HG03025 (cell line): ENCODE results near the gene CNTN4.
"Not testable (repeated sequence)": the region's sequence is repeated elsewhere in the genome, so short reads cannot be mapped to it uniquely, and the experiment has no call there.

Experiments used
- ATAC-seq: cut with Tn5 transposase; IDR thresholded peaks from one replicate; pipeline ENCODE4 v1.9.1; 2021; ENCODE audit warnings: mild to moderate bottlenecking, moderate library complexity; ENCODE audit not compliant: unreplicated experiment, low FRiP score

CNTN4 gene

DNA sequence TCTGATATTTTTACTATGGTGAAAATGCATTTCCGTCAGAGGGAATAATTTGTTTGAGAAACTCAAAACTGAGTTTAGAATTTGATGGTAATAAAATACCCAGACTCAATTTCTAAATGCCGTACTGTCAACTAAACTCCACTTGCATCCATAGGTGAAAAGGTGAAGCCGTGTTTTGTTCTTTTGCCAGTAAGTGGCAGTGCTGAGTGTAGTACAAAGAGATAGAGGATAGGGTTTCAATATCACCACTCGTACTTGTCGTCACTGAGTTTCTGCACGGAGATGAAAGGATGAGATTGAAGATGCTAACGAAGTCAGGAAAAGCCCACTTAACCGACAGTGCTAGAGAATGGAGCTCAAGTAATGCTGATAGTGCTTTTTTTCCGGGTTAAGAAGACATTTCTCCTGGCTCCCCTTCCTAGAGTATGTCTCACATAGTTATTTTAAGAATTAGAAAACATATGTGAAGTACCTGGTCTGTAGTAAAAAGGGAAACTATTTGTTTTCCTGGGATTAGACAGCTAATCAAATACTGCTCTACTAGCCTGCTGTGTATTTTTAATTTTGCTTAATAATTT, 666.4 kb downstream of the CNTN4 start:
- peak; percentile 61 for ATAC-seq

DNA sequence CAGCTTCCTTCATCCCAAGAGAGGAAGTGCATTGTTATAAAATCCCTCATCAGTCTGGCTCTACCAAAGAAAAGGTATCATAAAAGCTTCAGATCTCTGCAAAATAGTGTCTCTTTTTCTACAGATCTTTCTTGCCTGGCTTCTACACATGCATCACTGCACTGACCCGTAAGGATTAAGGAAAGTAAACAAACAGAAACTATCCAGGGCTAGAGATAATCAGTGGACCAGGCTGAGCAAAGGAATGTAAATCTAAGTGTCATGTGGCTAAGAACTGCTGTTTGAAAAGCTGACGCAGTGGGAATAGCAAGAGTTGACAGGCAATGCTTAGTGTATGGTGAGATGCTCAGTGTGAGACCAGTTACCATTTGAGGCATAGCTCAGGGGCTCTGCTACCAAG, 671.8 kb downstream of the CNTN4 start:
- no peak for ATAC-seq

DNA sequence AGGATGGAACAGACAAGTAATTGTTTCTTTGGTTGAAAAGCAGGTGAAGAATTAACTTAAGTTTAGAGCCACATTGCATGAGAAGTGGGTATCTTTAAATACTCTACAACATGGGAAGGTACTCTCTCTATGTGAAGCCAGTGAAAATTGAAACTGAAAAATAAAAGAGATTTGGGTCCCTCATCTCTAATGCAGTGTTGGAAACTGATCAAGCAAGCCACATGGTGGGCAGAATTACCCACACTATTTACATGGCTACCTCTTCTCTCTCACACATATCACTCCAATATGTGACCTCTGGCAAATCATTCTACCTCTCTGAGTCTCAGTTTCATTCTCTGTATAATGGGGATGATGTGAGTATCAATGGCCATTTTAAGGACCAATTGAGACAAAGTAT, 672.5 kb downstream of the CNTN4 start:
- ATAC-seq: no peak

DNA sequence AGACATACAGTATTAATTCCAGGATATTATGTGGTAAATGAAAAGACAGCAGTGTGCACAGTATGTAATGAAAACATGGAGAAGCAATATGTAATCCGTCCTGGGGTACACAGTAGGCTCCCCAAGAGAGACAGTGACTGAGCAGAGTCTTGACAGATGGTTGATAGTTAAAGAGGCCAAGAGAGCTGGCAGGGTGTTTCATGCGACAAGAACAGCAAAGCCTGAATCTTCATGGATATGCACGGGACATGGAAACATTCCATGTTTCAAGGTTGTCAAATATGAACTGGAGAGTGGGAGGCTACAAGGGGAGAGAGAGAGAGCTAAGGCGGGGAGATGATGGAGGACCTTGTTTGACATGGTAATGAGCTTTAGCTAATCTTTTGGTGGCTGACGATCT, 673.1 kb downstream of the CNTN4 start:
- no peak for ATAC-seq

DNA sequence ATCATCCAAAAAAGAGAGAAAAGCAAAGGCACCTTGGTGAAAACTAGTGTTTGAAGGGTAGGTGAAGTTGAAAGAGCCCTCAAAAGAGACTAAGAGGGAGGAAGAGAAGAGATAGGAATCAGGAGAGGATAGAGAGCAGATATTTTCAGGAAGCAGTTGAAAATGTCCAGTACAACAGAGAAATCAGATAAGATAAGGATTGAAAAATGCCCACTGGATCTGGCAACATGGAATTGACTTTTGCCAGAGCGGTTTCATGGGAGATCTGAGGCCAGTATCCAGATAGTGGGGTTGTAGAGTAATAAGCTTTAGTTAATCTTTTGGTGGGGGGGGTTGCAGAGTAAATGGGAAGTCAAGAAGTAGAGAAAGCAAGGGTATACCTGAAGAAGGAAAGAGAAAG, 674.1 kb downstream of the CNTN4 start:
- ATAC-seq: no peak

DNA sequence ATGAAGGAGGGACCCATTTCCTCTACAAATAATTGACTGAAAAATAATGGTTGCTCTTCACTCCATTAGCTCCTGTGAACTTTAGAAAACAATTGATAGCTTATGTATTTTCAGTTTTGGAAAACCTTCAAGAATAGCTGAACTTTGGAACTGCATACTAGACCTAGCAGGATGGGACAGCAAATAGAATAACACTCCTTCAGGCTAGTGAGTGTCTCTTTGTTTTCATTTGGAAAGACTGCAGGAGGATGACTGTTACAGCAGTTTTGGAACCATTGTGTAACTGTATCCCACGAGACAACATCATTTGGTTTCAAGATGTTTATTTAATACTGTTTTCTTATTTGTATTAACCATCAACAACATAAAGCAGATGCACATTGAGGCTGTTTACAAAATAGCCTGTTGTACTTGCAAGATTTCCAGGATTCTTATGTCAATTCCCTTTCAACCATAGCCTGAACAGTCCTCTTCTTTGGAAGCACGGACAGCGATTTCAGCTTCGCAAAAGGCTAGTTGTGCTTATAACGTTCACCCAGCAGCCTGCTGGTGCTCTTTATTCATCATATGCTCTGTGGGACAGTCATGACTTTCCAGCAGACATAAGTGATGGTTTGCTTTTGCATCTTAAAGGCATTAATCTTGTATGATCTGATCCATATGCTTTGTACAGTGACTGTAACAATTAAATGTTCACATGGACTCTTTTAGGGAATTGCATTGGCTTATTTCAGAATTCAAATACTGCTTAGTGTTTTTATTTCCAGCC, 676.0 kb downstream of the CNTN4 start:
- ATAC-seq: no peak

DNA sequence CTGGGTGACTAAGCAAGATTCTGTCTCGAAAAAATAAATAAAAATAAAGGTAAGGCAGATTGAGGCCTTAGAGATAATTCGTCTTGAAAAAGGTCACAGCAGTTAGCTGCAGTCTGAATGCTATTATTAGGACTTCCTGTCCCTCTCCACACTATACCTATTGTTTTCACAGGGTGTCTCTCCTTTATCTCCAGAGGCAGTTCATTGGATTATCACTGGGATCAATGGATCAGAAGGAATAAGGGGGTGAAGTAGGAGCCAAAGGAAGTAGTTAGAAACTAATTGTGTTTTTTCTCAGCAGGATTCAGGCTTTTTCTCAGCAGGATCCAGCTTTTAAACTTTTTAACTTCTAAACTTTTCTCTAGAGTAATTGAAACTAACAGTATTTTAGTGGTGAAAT, 684.6 kb downstream of the CNTN4 start:
- no peak for ATAC-seq

DNA sequence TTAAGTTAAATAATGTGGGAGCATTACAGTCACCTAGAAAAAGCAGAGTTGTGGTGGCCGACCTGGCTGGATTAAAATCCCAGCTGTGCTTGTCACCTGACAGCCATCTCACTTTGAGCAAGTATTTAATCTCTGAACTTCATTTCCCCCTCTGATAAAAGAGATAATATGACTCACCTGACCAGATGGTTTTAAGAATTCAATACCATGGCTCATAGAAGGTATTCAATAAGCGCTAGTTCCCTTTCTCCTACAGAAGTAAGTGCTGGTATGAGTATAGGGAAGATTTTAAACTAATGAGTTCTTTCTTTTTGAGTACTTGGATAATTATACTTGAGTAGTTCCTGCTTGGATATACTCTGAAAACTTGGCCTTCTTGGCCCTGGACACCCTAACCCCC, 686.0 kb downstream of the CNTN4 start:
- no peak for ATAC-seq

DNA sequence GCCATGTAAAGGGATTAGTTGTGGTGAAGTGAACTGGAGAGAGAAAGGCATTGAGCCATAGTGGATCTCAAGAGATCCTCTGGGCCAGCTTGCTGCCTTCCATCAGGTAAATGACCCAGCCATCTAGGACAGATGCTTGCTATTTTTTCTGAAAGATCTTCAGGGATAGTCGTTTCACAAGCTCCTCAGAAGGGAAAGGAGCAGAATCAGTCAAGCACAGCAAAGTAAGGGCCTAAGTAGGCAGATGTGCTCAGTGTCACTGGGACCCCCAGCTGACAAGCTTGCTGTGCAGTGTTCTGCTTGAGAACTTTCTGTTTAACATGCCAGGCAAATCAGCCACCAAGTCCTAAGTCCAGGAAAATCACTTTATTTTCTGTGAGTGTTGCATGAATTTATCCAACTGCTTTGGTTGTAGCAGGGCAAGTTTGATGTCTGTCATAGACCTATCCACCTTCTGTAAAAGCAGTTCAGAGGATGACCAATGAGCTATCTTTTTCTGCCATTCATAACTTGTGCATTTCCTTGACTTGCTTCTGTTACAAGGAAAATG, 691.7 kb downstream of the CNTN4 start:
- no peak for ATAC-seq

DNA sequence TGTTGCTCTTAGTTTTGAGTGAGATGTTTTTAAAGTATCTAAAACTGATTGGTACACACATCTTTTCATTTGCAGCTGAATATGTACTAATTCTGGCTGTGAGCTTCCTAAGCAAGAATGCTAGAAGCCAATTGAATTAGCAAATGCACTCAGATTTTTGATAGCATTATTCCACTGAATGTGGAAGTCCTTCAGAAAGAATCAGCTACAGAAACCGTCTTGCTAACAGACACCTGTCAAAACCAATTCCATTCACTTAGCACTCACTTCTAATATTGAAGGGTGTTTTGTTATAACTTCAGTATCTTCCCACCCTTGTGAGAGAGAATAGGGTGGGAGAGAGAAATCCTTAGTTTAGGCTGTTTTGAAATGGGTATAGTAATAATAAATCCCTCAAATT, 693.8 kb downstream of the CNTN4 start:
- ATAC-seq: no peak

DNA sequence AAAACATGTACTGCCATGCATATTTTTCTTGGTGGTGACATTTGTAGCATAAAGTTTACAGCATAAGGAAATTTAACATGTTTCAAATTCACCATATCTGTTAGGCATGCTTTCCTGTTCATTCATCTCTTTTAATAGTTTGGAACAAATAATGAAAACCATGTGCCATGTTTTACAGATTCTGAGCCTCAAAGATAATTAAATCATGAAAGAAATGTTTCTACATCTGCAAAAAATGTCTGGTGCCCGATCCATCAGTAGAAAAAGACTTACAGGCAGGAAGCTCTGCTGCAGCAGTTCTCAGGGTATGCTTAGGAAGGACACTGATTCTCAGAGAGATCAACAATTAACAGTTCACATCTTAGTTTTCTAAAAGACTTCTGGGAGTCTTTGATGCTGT, 695.3 kb downstream of the CNTN4 start:
- ATAC-seq: no peak

DNA sequence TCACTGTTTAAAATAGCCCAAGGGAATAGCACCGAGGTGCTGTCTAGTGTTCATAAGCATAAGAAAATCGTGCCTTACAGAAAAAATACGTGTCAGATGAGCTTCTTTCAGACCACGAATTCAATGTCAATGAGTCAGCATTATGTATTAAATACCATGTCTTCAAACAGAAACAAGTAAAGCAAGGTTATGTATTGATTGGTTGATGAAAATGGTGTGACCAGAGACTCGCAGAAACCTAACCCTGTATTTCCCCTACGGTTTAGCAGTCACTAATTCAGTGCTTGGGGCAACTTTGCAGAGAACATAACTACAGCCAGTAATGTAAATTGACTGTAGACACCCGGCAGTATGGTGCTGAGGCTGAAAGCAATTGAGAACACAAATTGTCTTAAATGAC, 703.8 kb downstream of the CNTN4 start:
- no peak for ATAC-seq

DNA sequence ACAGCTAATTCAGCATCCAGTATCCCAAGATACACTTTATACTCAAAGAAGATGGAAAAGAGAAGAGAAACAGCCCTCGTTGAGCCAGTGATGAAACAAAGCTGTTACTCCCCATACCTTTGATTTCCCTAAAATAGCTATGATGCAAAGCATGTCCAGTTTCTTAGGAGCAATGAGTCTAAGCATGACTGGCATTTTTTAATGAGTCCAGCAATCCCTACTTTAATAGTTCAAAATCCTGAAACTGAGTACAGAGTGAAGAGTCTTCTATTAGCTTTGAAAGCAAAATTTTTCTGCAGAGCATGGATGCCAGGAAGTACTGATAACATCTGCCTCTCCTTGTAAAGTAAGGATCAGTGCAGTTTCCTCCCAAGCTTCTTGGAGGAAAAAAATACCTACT, 708.8 kb downstream of the CNTN4 start:
- ATAC-seq: no peak

DNA sequence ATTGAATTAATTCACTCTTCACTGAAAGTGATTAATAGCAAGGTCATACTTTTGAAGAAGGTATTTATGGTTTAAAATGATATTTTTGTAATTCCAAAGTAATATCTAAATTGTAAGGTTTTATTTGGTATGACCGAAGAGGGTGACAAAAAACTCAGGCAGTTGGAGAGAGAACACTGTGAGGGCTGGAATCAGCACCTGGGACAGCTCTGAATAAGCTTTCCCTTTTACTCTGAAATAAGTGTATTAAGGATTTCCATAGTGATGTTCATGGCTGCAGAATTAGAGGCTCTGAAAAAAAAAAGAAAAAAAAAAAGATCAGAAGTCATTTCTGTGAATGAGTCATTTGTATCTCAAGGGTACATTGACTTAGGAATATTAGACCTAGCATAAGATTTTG, 712.1 kb downstream of the CNTN4 start:
- no peak for ATAC-seq

DNA sequence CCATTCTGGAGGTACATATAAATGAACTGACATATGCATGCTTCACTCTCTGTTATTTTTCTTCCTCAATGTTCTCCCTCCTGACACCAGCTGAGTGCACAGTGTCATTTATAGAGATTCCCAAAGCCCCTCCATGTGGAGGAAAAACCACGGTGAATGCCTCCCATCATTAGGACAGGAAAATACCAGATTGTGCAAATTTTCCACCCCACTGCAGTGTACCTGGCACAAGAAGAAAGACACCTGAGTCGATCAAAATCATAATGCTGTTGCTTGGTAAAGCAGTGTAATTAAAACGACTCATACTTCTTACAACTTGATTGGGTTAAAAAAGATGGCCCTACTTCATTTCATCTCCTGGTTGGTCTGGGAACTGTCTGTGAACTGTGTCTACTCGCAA, 720.9 kb downstream of the CNTN4 start:
- ATAC-seq: no peak

DNA sequence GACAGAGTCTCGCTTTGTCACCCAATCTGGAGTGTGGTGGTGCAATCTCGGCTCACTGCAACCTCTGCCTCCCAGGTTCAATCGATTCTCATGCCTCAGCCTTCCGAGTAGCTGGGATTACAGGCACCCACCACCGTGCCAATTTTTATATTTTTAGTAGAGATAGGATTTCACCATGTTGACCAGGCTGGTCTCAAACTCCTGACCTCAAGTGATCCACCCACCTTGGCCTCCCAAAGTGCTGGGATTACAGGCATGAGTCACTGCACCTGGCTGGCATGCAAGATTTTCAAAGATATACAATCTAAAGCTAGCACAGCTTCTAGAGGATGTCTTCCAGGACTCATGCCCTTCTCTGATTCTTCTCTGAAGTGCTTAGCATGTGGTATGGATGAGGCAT, 722.3 kb downstream of the CNTN4 start:
- ATAC-seq: not testable (repeated sequence)

DNA sequence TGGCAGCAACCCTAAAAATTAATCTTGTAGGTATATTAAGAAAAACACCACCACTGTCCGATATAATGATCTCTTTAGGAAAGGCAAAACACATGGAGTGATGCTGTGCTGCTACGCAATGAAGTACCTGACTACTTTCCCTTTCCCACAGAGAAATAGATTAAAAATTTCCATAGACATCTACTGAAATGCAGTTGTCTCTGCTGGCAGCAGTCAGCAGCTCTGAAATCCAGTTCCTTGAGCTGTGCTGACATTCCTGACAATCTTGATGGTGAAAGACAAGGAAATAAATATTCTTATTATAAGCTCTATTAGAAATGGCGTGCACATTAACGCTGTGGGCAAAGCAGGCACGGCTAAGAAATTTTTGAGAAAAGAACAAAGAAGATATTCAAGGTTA, 723.9 kb downstream of the CNTN4 start:
- ATAC-seq: no peak

DNA sequence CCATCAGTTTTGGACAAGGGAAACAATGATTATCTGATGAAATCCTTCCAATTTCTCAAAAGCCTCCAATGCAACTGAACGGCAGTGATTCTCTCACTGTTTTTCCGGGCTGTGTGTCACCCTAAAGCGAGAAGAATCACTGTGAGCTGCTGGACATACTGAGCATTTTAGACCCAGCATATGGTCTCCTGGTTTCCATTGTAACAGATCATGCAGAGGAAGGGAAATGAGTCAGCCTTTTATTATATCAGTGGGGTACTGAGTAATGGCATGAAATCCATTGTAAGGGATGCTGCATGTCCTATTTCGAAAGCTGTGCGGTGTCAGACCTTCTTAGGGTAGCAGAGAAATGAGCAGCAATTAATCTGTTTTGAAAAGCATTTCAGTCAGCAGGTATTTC, 724.4 kb downstream of the CNTN4 start:
- ATAC-seq: no peak

DNA sequence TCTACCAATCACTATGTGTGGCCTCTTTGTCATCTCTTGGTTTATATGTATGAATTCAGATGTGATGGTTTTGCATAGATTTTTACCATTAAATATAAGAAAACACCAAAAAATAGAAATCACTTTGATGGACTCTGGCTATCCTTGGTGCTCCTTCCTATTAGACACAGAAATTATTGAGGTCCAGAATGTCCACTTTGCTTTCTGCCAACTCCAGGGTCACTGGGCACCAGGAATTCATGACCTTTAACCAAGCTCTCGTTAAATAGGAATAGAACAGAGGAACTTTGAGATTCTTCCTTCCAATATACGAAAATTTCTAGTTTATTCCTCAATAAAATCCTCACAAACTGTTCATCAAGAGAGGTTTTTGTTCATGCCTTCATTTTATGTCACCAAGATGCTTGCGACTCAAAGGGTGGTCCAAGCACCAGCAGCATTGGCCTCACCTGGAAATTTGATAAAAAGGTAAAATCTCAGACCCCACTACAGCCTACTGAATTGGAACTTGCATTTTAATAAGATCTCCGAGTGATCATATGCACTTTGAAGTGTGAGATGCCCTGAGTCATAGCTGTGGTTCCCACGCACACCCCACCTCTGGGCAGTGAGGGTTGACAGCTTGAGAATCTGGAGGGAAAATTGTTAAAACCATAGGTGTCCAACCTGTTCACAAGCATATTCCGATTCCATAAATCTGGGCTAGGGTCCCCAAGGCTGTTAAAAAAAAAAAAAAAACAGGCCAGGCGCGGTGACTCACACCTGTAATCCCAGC, 725.0 kb downstream of the CNTN4 start:
- no peak for ATAC-seq

DNA sequence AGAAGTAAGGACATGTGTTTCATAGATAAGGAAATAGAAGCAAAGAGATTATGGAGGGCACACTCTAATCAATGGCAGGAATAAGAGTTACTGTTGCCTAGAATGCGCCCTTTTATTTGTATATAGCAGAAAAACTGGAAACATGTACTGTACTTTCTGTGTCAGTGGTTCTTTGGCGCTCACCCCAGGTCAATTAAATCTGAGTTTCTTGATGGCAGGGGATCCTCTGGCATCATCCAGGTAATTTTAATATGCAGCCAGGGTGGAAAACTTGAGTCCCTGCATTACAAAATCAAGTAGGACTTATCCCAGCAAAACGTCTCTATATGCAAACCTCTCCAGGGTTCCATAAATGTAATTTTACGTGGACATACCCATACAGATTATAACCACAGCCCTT, 727.4 kb downstream of the CNTN4 start:
- ATAC-seq: no peak

DNA sequence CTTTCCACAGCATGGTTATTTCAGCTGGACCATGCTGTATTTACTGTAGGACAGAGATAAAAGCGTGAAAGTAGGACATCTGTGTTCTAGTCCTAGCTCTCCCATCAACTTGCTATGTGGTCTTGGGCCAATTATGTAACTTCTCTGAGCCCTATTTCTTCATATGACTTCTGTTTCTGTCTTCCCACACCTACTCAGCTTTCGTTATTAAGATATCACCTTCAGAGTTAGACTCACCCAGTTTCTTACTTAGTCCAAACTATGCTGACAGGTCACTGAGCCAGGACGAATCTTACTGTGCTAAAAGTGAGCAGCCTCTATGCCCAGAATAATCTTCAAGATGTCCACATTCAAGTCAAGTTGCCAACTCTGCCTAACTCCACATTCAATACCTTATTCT, 727.8 kb downstream of the CNTN4 start:
- ATAC-seq: peak; percentile 81

DNA sequence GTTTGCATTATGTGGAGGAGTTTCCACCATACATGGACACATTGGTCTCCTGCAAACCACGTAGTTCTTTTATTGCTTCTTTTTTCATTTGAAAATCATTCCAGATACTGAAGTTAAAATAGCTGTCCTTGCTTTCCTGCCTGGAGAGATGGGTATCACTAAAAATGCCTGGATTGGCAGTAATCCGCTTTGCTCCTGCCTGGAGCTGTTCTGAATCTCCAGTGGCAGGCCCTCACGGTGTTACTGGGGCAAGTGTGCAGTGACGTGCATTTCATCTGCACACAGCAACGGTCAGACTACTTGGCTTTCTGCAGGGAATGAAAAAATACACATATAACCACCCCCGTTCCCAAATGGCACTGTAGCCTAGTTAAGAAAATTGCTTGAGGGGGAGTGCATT, 738.6 kb downstream of the CNTN4 start:
- ATAC-seq: no peak
